Spinal cord (tissue), 10 donors: ENCODE data around the gene APBB1IP. TPM values are rescaled to one million over a fixed set of nuclear protein-coding genes. Genes with fewer than 3 reads are reported as not detected.
A peak's percentile ranks its signal among the peaks of the same experiment; 100 is the strongest.
"Not testable (repeated sequence)": the region's sequence is repeated elsewhere in the genome, so short reads cannot be mapped to it uniquely, and the experiment has no call there.

Source experiments
- DNase-seq, 6 donors: peaks; one replicate each; pipeline versions ENCODE4 v3.0.0 to v3.0.0-alpha.2; 2013 to 2015; ENCODE audit warnings: low spot score in 6 of 6, low read depth in 4 of 6
- H3K27ac ChIP-seq: one replicate; pipeline ENCODE4 v1.5.1; 2013; ENCODE audit warnings: low read depth, low read length, control low read depth
- H3K27me3 ChIP-seq: one replicate; pipeline ENCODE4 v1.6.1; 2013; ENCODE audit warnings: low read length; ENCODE audit not compliant: control insufficient read depth, insufficient read depth
- H3K36me3 ChIP-seq: one replicate; pipeline ENCODE4 v1.6.1; 2013; ENCODE audit warnings: low read length; ENCODE audit not compliant: control insufficient read depth, insufficient read depth
- H3K4me1 ChIP-seq: one replicate; pipeline ENCODE4 v1.6.1; 2013; ENCODE audit warnings: low read length; ENCODE audit not compliant: control insufficient read depth, insufficient read depth
- H3K4me3 ChIP-seq: one replicate; pipeline ENCODE4 v1.5.1; 2013; ENCODE audit warnings: low read depth, low read length, control low read depth
- H3K9me3 ChIP-seq: one replicate; pipeline ENCODE4 v1.6.1; 2013; ENCODE audit warnings: low read length; ENCODE audit not compliant: control insufficient read depth, insufficient read depth
- WGBS: methylation state at CpG from one replicate; pipeline ENCODE4 v1.1.5; 2013; ENCODE audit warnings: missing lambda C conversion rate; ENCODE audit not compliant: insufficient coverage; 5-methylcytosine and 5-hydroxymethylcytosine counted together
- polyA plus RNA-seq, 2 donors: library from polyadenylated mRNA; unstranded; fragments of 120-200 nt; gene quantifications; one replicate each; pipeline ENCODE4 v1.2.1, GENCODE V29; 2013; ENCODE audit not compliant: insufficient read length in 2 of 2
- small RNA-seq: library from RNA; depleted of rRNA; stranded (forward); fragments of <200 nt; gene quantifications from one replicate; pipeline ENCODE3, GENCODE V24; 2014; ENCODE audit warnings: low replicate concordance
- total RNA-seq, 2 donors: library from RNA; depleted of rRNA in 1 of 2; stranded (reverse); fragments of 120-200 nt in 1 of 2; fragments of >200 nt in 1 of 2; gene quantifications; one replicate each; pipeline versions ENCODE4 v1.2.3 to v1.2.4, GENCODE V29; 2013 to 2014
- donor health status: healthy.

Gene APBB1IP
- total and polyA plus RNA-seq, 4 donors: 3.7 to 20.4 (median 10.4) TPM

- 50% methylated on average over 4 of the region's 5 CpGs for WGBS
- H3K27me3 ChIP-seq, H3K36me3 ChIP-seq, H3K9me3 ChIP-seq, H3K4me3 ChIP-seq, DNase-seq, H3K4me1 ChIP-seq, H3K27ac ChIP-seq: not testable (repeated sequence)
These were observed 151.7 kb downstream of the APBB1IP start for GRCh38 chr10:26589813-26590212.

- no peak for DNase-seq
- Histone ChIP-seq H3K9me3 (no peaks in the 10 kb centered on the region), H3K27me3 (no peaks in the 10 kb centered on the region), H3K4me1 (no peaks in the 10 kb centered on the region), H3K36me3 (no peaks in the 10 kb centered on the region), H3K4me3 (no peak overlapping the region), H3K27ac (no peak overlapping the region)
- 56% methylated on average over 14 of the region's 19 CpGs for WGBS
These were observed 155.8 kb downstream of the APBB1IP start for GRCh38 chr10:26593896-26594295.

GRCh38 chr10:26603283-26603682 is 165.1 kb downstream of the APBB1IP start:
- no CpG with 5 or more reads among the region's 2 CpGs for WGBS
- DNase-seq, H3K4me3 ChIP-seq, H3K4me1 ChIP-seq, H3K36me3 ChIP-seq, H3K27me3 ChIP-seq, H3K9me3 ChIP-seq, H3K27ac ChIP-seq: not testable (repeated sequence)

- DNase-seq: peak in 4 of 6 donors; percentile 20 to 45 (median 26)
- not testable (repeated sequence) for H3K4me3 ChIP-seq, H3K9me3 ChIP-seq, H3K4me1 ChIP-seq, H3K27ac ChIP-seq, H3K27me3 ChIP-seq, H3K36me3 ChIP-seq
- 40% methylated on average over 1 of the region's 13 CpGs for WGBS
These were observed 166.4 kb downstream of the APBB1IP start for GRCh38 chr10:26604320-26605093.

GRCh38 chr10:26606389-26606877 is 168.3 kb downstream of the APBB1IP start:
- DNase-seq: peak in 1 of 6 donors; percentile 3
- WGBS: no CpG with 5 or more reads among the region's 4 CpGs

GRCh38 chr10:26612151-26612915 is 174.2 kb downstream of the APBB1IP start:
- Histone ChIP-seq H3K9me3 (no peaks in the 10 kb centered on the region), H3K4me3 (no peak overlapping the region), H3K27me3 (no peaks in the 10 kb centered on the region), H3K27ac (no peak overlapping the region), H3K4me1 (no peaks in the 10 kb centered on the region), H3K36me3 (no peaks in the 10 kb centered on the region)
- DNase-seq: no peak
- 86% methylated on average over 1 of the region's 5 CpGs for WGBS

More at GRCh38 chr10:26606389-26606877, 168.3 kb downstream of the APBB1IP start:
- H3K4me1 ChIP-seq, H3K4me3 ChIP-seq, H3K27me3 ChIP-seq, H3K27ac ChIP-seq, H3K36me3 ChIP-seq, H3K9me3 ChIP-seq: not testable (repeated sequence)

Small RNA genes within 50 kb of the gene (small RNA-seq; reads per million reads assigned to genes)
- gene RNA5SP307: not detected

Other genes starting within 250 kb of the APBB1IP start
- 10 to 100 TPM in 1 of 2 donors, 1 to 10 TPM in 1; 5.6 to 31.5 TPM for gene GAD2, start 221.6 kb upstream of the APBB1IP start, total RNA-seq
- gene GAD2, start 221.6 kb upstream of the APBB1IP start, polyA plus RNA-seq: 10 to 100 TPM; 21.1 to 23.5 TPM